ENCODE results near the gene SECISBP2L. TPM values are rescaled to one million over a fixed set of nuclear protein-coding genes. Genes with fewer than 3 reads are reported as not detected.
"Not testable (repeated sequence)": the region's sequence is repeated elsewhere in the genome, so short reads cannot be mapped to it uniquely, and the experiment has no call there.

The SECISBP2L gene
- total RNA-seq, 1 experiment from 2014 or later, result 36.4 TPM

GRCh38 chr15:49075881-49076280 is 29.6 kb upstream of the SECISBP2L start:
- TF ChIP-seq EZH2 (IDR thresholded peaks at IDR 0.05; ENCODE audit: borderline replicate concordance, low read depth, low read length, poor library complexity, severe bottlenecking), result no peak
- TF ChIP-seq CTCF (conservative IDR thresholded peaks at IDR 0.05; ENCODE audit: low read depth, low read length), result no peak
- intact Hi-C loops (cut with micrococcal nuclease; ENCODE audit: unreplicated experiment), result no loop called here

GRCh38 chr15:49074589-49075287 is 28.5 kb upstream of the SECISBP2L start:
- CTCF ChIA-PET; DNase-seq (ENCODE audit: low spot score); intact Hi-C loops (cut with micrococcal nuclease; ENCODE audit: unreplicated experiment): not testable (repeated sequence)

More at GRCh38 chr15:49075881-49076280, 29.6 kb upstream of the SECISBP2L start:
- H3K27me3 ChIP-seq (replicated peaks; ENCODE audit: insufficient read depth, low read depth, low read length, poor library complexity), result peaks cover 4% of the 10 kb centered on the region
- ChIA-PET POLR2A (ENCODE audit: low non-redundant PET) (no interaction called here), CTCF (no interaction called here)
- H3K27ac ChIP-seq (ENCODE audit: low read depth, low read length, poor library complexity, severe bottlenecking), result no peak overlapping the region
- H3K4me3 ChIP-seq (ENCODE audit: low read depth, low read length, poor library complexity, severe bottlenecking), result no peak overlapping the region
- H3K4me1 ChIP-seq (ENCODE audit: insufficient read depth, low read length, poor library complexity, severe bottlenecking), result no peaks in the 10 kb centered on the region
- H3K9me3 ChIP-seq (ENCODE audit: low read depth, low read length, poor library complexity, severe bottlenecking), result no peaks in the 10 kb centered on the region
- no TSS peak for BruUV-seq (replicated peaks)
- no peaks in the 10 kb centered on the region for H3K36me3 ChIP-seq (ENCODE audit: insufficient read depth, low read length, poor library complexity, severe bottlenecking)
- no peak for DNase-seq (ENCODE audit: low spot score)

GRCh38 chr15:49066372-49066771 is 20.1 kb upstream of the SECISBP2L start:
- Histone ChIP-seq H3K36me3 (ENCODE audit: insufficient read depth, low read length, poor library complexity, severe bottlenecking) (no peaks in the 10 kb centered on the region), H3K27me3 (replicated peaks; ENCODE audit: insufficient read depth, low read depth, low read length, poor library complexity) (no peaks in the 10 kb centered on the region), H3K4me3 (ENCODE audit: low read depth, low read length, poor library complexity, severe bottlenecking) (no peak overlapping the region), H3K9me3 (ENCODE audit: low read depth, low read length, poor library complexity, severe bottlenecking) (no peaks in the 10 kb centered on the region), H3K4me1 (ENCODE audit: insufficient read depth, low read length, poor library complexity, severe bottlenecking) (no peaks in the 10 kb centered on the region), H3K27ac (ENCODE audit: low read depth, low read length, poor library complexity, severe bottlenecking) (no peak overlapping the region)
- TF ChIP-seq CTCF (conservative IDR thresholded peaks at IDR 0.05; ENCODE audit: low read depth, low read length) (no peak), EZH2 (IDR thresholded peaks at IDR 0.05; ENCODE audit: borderline replicate concordance, low read depth, low read length, poor library complexity, severe bottlenecking) (no peak)
- intact Hi-C loops (cut with micrococcal nuclease; ENCODE audit: unreplicated experiment), result no loop called here
- POLR2A ChIA-PET (ENCODE audit: low non-redundant PET), result no interaction called here
- no peak for DNase-seq (ENCODE audit: low spot score)
- BruUV-seq (replicated peaks), result no TSS peak
- CTCF ChIA-PET, result no interaction called here

More at GRCh38 chr15:49074589-49075287, 28.5 kb upstream of the SECISBP2L start:
- H3K27ac ChIP-seq (ENCODE audit: low read depth, low read length, poor library complexity, severe bottlenecking); H3K36me3 ChIP-seq (ENCODE audit: insufficient read depth, low read length, poor library complexity, severe bottlenecking); H3K9me3 ChIP-seq (ENCODE audit: low read depth, low read length, poor library complexity, severe bottlenecking); H3K4me1 ChIP-seq (ENCODE audit: insufficient read depth, low read length, poor library complexity, severe bottlenecking); H3K4me3 ChIP-seq (ENCODE audit: low read depth, low read length, poor library complexity, severe bottlenecking); H3K27me3 ChIP-seq (replicated peaks; ENCODE audit: insufficient read depth, low read depth, low read length, poor library complexity); BruUV-seq (replicated peaks); POLR2A ChIA-PET (ENCODE audit: low non-redundant PET): not testable (repeated sequence)

- intact Hi-C loops (cut with micrococcal nuclease; ENCODE audit: unreplicated experiment), result no loop called here
- BruUV-seq (replicated peaks), result no TSS peak
- H3K4me1 ChIP-seq (ENCODE audit: insufficient read depth, low read length, poor library complexity, severe bottlenecking), result no peaks in the 10 kb centered on the region
- CTCF ChIA-PET, result no interaction called here
- no peak for TF ChIP-seq CTCF (conservative IDR thresholded peaks at IDR 0.05; ENCODE audit: low read depth, low read length)
- TF ChIP-seq EZH2 (IDR thresholded peaks at IDR 0.05; ENCODE audit: borderline replicate concordance, low read depth, low read length, poor library complexity, severe bottlenecking), result no peak
- no peaks in the 10 kb centered on the region for H3K27me3 ChIP-seq (replicated peaks; ENCODE audit: insufficient read depth, low read depth, low read length, poor library complexity)
- no peak overlapping the region for H3K27ac ChIP-seq (ENCODE audit: low read depth, low read length, poor library complexity, severe bottlenecking)
- H3K4me3 ChIP-seq (ENCODE audit: low read depth, low read length, poor library complexity, severe bottlenecking), result no peak overlapping the region
- POLR2A ChIA-PET (ENCODE audit: low non-redundant PET), result no interaction called here
- no peak for DNase-seq (ENCODE audit: low spot score)
- no peaks in the 10 kb centered on the region for H3K36me3 ChIP-seq (ENCODE audit: insufficient read depth, low read length, poor library complexity, severe bottlenecking)
- H3K9me3 ChIP-seq (ENCODE audit: low read depth, low read length, poor library complexity, severe bottlenecking), result no peaks in the 10 kb centered on the region
Observed at GRCh38 chr15:49064884-49065283, 18.6 kb upstream of the SECISBP2L start.

Data from A673 (cell line).